ENCODE results near the gene SPATA33. TPM values are rescaled to one million over a fixed set of nuclear protein-coding genes. Genes with fewer than 3 reads are reported as not detected.
"Not testable (repeated sequence)": the region's sequence is repeated elsewhere in the genome, so short reads cannot be mapped to it uniquely, and the experiment has no call there.

SPATA33 gene
- polyA plus RNA-seq, 1 experiment = 2.6 TPM

DNA sequence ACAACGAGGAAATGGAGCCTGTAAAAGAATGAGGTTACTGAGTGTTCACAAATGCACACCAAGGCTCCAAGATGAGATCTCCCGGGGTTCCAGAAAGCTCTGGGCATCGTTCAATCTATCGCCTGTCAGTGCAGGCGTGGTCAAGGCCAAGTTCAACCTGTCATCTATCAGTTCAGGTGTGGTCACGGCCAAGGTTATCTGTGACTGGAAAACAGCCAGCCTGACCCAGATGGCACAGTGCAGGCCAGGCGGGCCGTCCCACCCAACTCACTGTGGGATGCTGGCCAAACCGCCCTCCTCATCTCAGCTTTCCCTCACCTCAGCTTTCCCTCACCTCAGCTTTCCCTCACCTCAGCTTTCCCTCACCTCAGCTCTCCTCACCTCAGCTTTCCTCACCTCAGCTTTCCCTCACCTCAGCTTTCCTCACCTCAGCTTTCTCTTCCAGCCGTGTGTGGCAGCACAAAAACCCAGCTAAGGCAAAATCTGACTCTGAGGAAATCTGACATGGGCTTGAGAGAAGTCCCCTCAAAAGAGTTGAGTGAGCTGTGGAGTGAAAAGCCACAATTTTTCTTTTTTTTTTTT, 2.5 kb upstream of the SPATA33 start:
- no peaks in the 10 kb centered on the region for H3K27me3 ChIP-seq (ENCODE audit: control insufficient read depth, insufficient read depth, low read length)
- ChIA-PET CTCF (interaction anchor here (1.1 to 1.2 kb wide), 3 partner anchors 11 to 89 kb away, joined by 3 read pairs; no protein-coding TSS in a partner anchor), POLR2A (no interaction called here)
- TF ChIP-seq, protein P1, sequence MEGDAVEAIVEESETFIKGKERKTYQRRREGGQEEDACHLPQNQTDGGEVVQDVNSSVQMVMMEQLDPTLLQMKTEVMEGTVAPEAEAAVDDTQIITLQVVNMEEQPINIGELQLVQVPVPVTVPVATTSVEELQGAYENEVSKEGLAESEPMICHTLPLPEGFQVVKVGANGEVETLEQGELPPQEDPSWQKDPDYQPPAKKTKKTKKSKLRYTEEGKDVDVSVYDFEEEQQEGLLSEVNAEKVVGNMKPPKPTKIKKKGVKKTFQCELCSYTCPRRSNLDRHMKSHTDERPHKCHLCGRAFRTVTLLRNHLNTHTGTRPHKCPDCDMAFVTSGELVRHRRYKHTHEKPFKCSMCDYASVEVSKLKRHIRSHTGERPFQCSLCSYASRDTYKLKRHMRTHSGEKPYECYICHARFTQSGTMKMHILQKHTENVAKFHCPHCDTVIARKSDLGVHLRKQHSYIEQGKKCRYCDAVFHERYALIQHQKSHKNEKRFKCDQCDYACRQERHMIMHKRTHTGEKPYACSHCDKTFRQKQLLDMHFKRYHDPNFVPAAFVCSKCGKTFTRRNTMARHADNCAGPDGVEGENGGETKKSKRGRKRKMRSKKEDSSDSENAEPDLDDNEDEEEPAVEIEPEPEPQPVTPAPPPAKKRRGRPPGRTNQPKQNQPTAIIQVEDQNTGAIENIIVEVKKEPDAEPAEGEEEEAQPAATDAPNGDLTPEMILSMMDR (IDR thresholded peaks at IDR 0.05; ENCODE audit: insufficient read depth, low read depth, low read length) = no peak
- H3K36me3 ChIP-seq (ENCODE audit: control insufficient read depth, insufficient read depth, low read length) = peaks cover 15% of the 10 kb centered on the region
- DNase-seq (ENCODE audit: low read depth) = no peak
- H3K4me3 ChIP-seq (ENCODE audit: low read depth, low read length) = no peak overlapping the region

DNA sequence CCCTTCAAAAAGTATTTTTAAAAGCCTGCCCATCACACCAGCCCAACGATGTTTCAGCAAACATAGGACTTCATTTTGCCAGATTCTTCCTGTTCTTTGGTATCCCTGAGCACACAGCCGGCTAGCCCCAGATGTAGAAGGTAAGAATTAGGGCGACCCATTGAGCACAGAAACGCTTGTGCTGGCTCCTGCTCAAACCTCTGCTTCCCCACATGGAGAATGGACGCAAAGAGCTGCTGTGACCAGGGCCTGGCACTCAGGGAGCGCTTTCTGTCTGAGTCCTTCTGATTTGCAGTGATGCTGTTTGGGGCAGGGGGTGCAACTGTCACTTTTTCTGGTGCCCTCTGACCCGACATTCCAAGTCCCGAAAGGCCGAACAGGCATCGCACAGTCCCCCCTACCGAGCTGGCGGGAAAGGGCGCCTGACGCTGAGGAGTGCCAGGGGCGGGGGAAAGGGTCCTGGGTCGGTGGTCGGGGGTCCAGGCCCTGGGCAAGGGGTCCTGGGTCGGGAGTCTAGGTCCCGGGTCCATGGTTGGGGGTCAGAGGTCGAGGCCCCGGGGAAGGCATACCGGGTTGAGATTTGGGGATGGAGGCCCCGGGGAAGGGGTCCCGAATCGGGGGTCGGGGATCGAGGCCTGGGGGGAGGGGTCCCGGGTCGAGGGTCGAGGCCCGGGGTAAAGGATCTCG, 1.1 kb upstream of the SPATA33 start:
- TF ChIP-seq, protein P1 (IDR thresholded peaks at IDR 0.05; ENCODE audit: insufficient read depth, low read depth, low read length) = no peak
- no peaks in the 10 kb centered on the region for H3K27me3 ChIP-seq (ENCODE audit: control insufficient read depth, insufficient read depth, low read length)
- POLR2A ChIA-PET = no interaction called here
- CTCF ChIA-PET = interaction anchor here (2.2 kb wide), 1 partner anchor 205 kb away, joined by 4 read pairs; no protein-coding TSS in a partner anchor
- peaks cover 9% of the 10 kb centered on the region for H3K36me3 ChIP-seq (ENCODE audit: control insufficient read depth, insufficient read depth, low read length)
- DNase-seq (ENCODE audit: low read depth) = no peak
- peak overlapping the region; percentile 84 for H3K4me3 ChIP-seq (ENCODE audit: low read depth, low read length)

DNA sequence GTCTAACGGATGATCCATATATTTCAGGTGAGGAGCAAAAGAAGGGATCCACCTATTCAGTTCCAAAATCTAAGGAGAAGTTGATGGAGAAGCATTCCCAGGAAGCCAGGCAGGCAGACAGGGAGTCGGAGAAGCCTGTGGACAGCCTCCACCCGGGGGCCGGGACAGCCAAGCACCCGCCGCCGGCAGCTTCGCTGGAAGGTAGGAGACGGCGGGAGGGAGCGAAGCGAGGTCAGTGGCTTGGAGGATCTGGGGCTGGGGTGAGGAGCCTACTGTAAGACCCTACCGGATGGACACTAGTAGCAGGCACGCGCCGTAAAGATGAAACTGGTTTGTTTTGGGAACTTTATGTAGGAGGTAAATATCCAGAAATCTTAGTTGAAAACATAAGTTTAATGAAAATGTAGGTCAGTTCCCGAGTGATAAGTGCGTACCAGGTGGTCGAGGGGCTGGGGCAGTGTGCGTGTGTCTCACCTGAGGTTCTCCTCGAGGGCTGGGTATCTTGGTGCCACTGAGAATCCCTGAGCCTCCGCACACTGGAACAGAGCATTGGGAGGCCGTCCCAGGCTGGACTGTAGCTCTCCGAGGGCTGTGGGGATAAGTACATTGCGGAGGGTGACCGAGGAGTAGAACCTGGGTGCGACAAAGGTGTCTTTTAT, 714 bp downstream of the SPATA33 start:
- ChIA-PET CTCF (interaction anchor here (2.2 kb wide), 1 partner anchor 203 kb away, joined by 4 read pairs; no protein-coding TSS in a partner anchor), POLR2A (no interaction called here)
- DNase-seq (ENCODE audit: low read depth) = no peak
- Histone ChIP-seq H3K4me3 (ENCODE audit: low read depth, low read length) (peak overlapping the region; percentile 84), H3K36me3 (ENCODE audit: control insufficient read depth, insufficient read depth, low read length) (peaks cover 5% of the 10 kb centered on the region), H3K27me3 (ENCODE audit: control insufficient read depth, insufficient read depth, low read length) (no peaks in the 10 kb centered on the region)
- TF ChIP-seq, protein P1 (IDR thresholded peaks at IDR 0.05; ENCODE audit: insufficient read depth, low read depth, low read length) = no peak

DNA sequence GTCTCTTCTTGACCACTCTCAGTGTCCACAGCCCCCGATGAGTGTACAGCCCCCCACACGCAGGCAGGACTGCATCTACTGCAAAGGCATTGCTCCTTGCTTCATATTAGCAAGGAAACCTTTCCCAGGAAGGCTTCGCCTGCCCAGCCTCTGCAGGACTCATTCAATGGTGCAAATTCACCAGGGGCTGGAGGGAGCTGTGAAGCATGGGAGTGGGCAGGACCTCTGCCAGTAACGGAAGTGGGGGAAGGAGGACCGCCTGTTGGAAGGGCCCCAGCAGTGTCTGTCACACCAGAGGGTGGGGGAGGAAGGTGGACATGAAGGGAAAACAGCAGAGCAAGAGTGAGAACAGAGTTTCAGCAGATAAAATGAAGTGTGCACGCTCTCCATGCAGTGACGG, 2.5 kb downstream of the SPATA33 start:
- TF ChIP-seq, protein P1 (IDR thresholded peaks at IDR 0.05; ENCODE audit: insufficient read depth, low read depth, low read length) = no peak
- H3K36me3 ChIP-seq (ENCODE audit: control insufficient read depth, insufficient read depth, low read length) = peaks cover 3% of the 10 kb centered on the region; the same call in 1 of the 2 replicates
- DNase-seq (ENCODE audit: low read depth) = no peak
- no peak overlapping the region for H3K4me3 ChIP-seq (ENCODE audit: low read depth, low read length)
- ChIA-PET POLR2A (no interaction called here), CTCF (no interaction called here)
- no peaks in the 10 kb centered on the region for H3K27me3 ChIP-seq (ENCODE audit: control insufficient read depth, insufficient read depth, low read length)

DNA sequence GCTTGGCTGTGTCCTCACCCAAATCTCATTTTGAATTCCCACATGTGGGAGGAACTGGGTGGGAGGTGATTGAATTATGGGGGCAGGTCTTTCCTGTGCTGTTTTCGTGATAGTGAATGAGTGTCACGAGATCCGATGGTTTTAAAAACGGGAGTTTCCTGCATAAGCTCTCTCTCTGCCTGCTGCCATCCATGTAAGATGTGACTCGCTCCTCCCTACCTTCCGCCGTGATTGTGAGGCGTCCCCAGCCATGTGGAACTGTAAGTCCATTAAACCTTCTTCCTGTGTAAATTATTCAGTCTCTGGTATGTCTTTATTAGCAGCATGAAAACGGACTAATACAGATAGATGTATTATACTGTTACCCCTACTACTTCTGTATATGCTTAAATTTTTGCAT, 3.6 kb downstream of the SPATA33 start:
- POLR2A ChIA-PET = no interaction called here
- H3K4me3 ChIP-seq (ENCODE audit: low read depth, low read length) = no peak overlapping the region
- peaks cover 3% of the 10 kb centered on the region; the same call in 1 of the 2 replicates for H3K36me3 ChIP-seq (ENCODE audit: control insufficient read depth, insufficient read depth, low read length)
- TF ChIP-seq, protein P1 (IDR thresholded peaks at IDR 0.05; ENCODE audit: insufficient read depth, low read depth, low read length) = no peak
- no peaks in the 10 kb centered on the region for H3K27me3 ChIP-seq (ENCODE audit: control insufficient read depth, insufficient read depth, low read length)
- no peak for DNase-seq (ENCODE audit: low read depth)
- CTCF ChIA-PET = no interaction called here

DNA sequence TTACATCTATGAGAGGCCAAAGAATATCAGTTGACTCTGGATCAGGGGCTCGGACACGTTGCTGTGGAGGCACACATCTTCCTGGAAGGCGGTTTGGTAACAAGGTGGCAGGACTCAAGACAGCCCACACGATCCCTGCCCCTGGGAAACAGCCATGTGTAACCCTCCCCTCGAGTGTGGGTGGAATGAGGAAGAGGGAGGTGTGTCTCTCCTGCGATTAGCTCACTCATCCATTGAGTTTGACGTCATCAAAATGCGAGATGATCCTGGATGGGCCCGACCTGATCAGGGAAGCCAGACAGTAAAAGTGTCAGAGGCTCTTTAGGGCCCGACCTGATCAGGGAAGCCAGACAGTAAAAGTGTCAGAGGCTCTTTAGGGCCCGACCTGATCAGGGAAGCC, 6.6 kb downstream of the SPATA33 start:
- H3K27me3 ChIP-seq (ENCODE audit: control insufficient read depth, insufficient read depth, low read length); POLR2A ChIA-PET; CTCF ChIA-PET: not testable (repeated sequence)

More for the DNA sequence above, 6.6 kb downstream of the SPATA33 start:
- not testable (repeated sequence) for DNase-seq (ENCODE audit: low read depth); H3K4me3 ChIP-seq (ENCODE audit: low read depth, low read length); H3K36me3 ChIP-seq (ENCODE audit: control insufficient read depth, insufficient read depth, low read length)
